ENCODE data around the gene FAM240A. TPM values are rescaled to one million over a fixed set of nuclear protein-coding genes. Genes with fewer than 3 reads are reported as not detected.

FAM240A gene
- total and polyA plus RNA-seq, 10 of the 15 experiments (the other 5 are each of a cell fraction or from before 2014, with no cell fraction given) = not detected

- SMC1A ChIA-PET (ENCODE audit: uncharacterized antibody, unreplicated experiment) = no interaction called here
- no peak overlapping the region for H3K4me2 ChIP-seq (ENCODE audit: control insufficient read depth, insufficient read depth)
- no peaks in the 10 kb centered on the region for H3K9me3 ChIP-seq (replicated peaks; ENCODE audit: control insufficient read depth, insufficient read depth, low read length)
- intact Hi-C loops (cut with micrococcal nuclease; ENCODE audit: unreplicated experiment) (no loop called here), in situ Hi-C loops (cut with MboI) (no loop called here)
- no peaks in the 10 kb centered on the region; the same call in 1 of the 2 replicates for H4K20me1 ChIP-seq (ENCODE audit: control insufficient read depth, insufficient read depth)
- H3K27me3 ChIP-seq (replicated peaks in 1 of 2; ENCODE audit: control insufficient read depth in 2 of 2, insufficient read depth in 2 of 2, low read length in 1 of 2) = peaks cover 0 to 1% of the 10 kb centered on the region in 2 experiments; a peak in 2 of 4 replicates
- BruUV-seq (replicated peaks) = no TSS peak
- 11% methylated on average over 8 of the region's 8 CpGs for WGBS (ENCODE audit: insufficient coverage, insufficient replicate concordance, low lambda C conversion rate, missing lambda C conversion rate)
- POLR2A ChIA-PET = no interaction called here
- RAD21 ChIA-PET (ENCODE audit: unreplicated experiment) = no interaction called here
- no peaks in the 10 kb centered on the region for H3K79me2 ChIP-seq (ENCODE audit: control insufficient read depth, insufficient read depth, low read length)
- TF ChIP-seq SREBF1 (IDR thresholded peaks at IDR 0.05; ENCODE audit: low read length) = no peak
- no peak for TF ChIP-seq PKNOX1 (IDR thresholded peaks at IDR 0.05)
- no peak for TF ChIP-seq RELA (IDR thresholded peaks at IDR 0.05; ENCODE audit: borderline replicate concordance, partially characterized antibody)
- TF ChIP-seq, protein P1, sequence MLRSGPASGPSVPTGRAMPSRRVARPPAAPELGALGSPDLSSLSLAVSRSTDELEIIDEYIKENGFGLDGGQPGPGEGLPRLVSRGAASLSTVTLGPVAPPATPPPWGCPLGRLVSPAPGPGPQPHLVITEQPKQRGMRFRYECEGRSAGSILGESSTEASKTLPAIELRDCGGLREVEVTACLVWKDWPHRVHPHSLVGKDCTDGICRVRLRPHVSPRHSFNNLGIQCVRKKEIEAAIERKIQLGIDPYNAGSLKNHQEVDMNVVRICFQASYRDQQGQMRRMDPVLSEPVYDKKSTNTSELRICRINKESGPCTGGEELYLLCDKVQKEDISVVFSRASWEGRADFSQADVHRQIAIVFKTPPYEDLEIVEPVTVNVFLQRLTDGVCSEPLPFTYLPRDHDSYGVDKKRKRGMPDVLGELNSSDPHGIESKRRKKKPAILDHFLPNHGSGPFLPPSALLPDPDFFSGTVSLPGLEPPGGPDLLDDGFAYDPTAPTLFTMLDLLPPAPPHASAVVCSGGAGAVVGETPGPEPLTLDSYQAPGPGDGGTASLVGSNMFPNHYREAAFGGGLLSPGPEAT (IDR thresholded peaks at IDR 0.05; ENCODE audit: low read depth) = no peak
- TF ChIP-seq STAT1 (conservative IDR thresholded peaks at IDR 0.05) = no peak
- TF ChIP-seq KLF5 (IDR thresholded peaks at IDR 0.05; ENCODE audit: partially characterized antibody) = no peak
- no peak for TF ChIP-seq CBFB (IDR thresholded peaks at IDR 0.05; ENCODE audit: low read depth)
- TF ChIP-seq RB1 (IDR thresholded peaks at IDR 0.05; ENCODE audit: borderline replicate concordance) = no peak
- no peak for TF ChIP-seq ZNF384 (IDR thresholded peaks at IDR 0.05; ENCODE audit: borderline replicate concordance, low read depth, low read length)
- TF ChIP-seq MEF2A (IDR thresholded peaks at IDR 0.05; ENCODE audit: insufficient read depth, low read depth, low read length) = no peak
- TF ChIP-seq FOS (IDR thresholded peaks at IDR 0.05; ENCODE audit: borderline replicate concordance, extremely low read depth, insufficient read length) = no peak
- no peak for TF ChIP-seq SPI1 (IDR thresholded peaks at IDR 0.05; ENCODE audit: borderline replicate concordance, insufficient read depth, low read depth, low read length)
- TF ChIP-seq, protein P2, sequence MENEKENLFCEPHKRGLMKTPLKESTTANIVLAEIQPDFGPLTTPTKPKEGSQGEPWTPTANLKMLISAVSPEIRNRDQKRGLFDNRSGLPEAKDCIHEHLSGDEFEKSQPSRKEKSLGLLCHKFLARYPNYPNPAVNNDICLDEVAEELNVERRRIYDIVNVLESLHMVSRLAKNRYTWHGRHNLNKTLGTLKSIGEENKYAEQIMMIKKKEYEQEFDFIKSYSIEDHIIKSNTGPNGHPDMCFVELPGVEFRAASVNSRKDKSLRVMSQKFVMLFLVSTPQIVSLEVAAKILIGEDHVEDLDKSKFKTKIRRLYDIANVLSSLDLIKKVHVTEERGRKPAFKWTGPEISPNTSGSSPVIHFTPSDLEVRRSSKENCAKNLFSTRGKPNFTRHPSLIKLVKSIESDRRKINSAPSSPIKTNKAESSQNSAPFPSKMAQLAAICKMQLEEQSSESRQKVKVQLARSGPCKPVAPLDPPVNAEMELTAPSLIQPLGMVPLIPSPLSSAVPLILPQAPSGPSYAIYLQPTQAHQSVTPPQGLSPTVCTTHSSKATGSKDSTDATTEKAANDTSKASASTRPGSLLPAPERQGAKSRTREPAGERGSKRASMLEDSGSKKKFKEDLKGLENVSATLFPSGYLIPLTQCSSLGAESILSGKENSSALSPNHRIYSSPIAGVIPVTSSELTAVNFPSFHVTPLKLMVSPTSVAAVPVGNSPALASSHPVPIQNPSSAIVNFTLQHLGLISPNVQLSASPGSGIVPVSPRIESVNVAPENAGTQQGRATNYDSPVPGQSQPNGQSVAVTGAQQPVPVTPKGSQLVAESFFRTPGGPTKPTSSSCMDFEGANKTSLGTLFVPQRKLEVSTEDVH (IDR thresholded peaks at IDR 0.05; ENCODE audit: low read depth, partially characterized antibody) = no peak
- TF ChIP-seq ATF7 (IDR thresholded peaks at IDR 0.05; ENCODE audit: low read depth) = no peak
- no peak for TF ChIP-seq PML (IDR thresholded peaks at IDR 0.05; ENCODE audit: low read length)
- TF ChIP-seq PAX8 (IDR thresholded peaks at IDR 0.05) = no peak
- no peak for TF ChIP-seq JUND (IDR thresholded peaks at IDR 0.05; ENCODE audit: low read depth, low read length)
- TF ChIP-seq TAF1 (IDR thresholded peaks at IDR 0.05; ENCODE audit: borderline replicate concordance, low read depth, low read length) = no peak
- TF ChIP-seq TBL1XR1 (IDR thresholded peaks at IDR 0.05; ENCODE audit: low read depth, low read length) = no peak
- DNase-seq (ENCODE audit: low read depth, low spot score) (no peak), ATAC-seq (no peak), FAIRE-seq (no peak)
- CTCF ChIA-PET = no interaction called here
- no peak overlapping the region for H2AFZ ChIP-seq (ENCODE audit: control insufficient read depth, low read depth, low read length)
- H3K27ac ChIP-seq (ENCODE audit: control insufficient read depth, insufficient read depth) = no peak overlapping the region
- H3K36me3 ChIP-seq (ENCODE audit: control insufficient read depth in 2 of 2, insufficient read depth in 2 of 2, low read length in 1 of 2) = no peaks in the 10 kb centered on the region
- H3K4me3 ChIP-seq = no peak overlapping the region
- H3K9ac ChIP-seq (ENCODE audit: control insufficient read depth, insufficient read depth, low read length) = no peak overlapping the region
- H3K4me1 ChIP-seq (ENCODE audit: control insufficient read depth, insufficient read depth, low read length) = no peaks in the 10 kb centered on the region
Measured at GRCh38 chr3:46668116-46668515, 55.8 kb downstream of the FAM240A start.

All from GM12878 (cell line).